Measurements from ENCODE around the gene SLC35D3.

DNA sequence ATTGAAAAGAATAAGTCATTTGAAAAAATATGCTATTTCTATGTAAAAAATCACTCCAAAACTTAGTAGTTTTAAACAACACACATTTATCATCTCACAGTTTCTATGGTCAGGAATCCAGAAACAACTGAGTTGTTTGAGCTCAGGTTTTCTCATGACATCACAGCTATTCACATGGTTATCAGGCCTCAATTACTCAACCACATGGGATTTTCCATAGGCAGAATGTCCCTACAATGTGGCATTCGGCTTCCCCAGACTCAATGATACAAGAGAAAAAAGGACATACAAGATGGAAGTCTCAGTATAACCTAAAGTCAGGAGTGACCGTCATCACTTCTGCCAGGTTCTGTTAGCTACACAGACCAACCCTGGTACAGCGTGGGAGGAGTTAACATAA, 3.4 kb upstream of the SLC35D3 start:
- no peak for TF ChIP-seq YY1 (IDR thresholded peaks at IDR 0.05; ENCODE audit: low read depth)
- TF ChIP-seq RAD21 (IDR thresholded peaks at IDR 0.05; ENCODE audit: low read depth): no peak
- TF ChIP-seq, protein P1, sequence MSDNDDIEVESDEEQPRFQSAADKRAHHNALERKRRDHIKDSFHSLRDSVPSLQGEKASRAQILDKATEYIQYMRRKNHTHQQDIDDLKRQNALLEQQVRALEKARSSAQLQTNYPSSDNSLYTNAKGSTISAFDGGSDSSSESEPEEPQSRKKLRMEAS (IDR thresholded peaks at IDR 0.05): no peak
- TF ChIP-seq NFIC (IDR thresholded peaks at IDR 0.05): no peak
- no peak for TF ChIP-seq TAF1 (IDR thresholded peaks at IDR 0.05; ENCODE audit: low read depth)
- no peak for TF ChIP-seq CEBPB (IDR thresholded peaks at IDR 0.05)
- TF ChIP-seq, protein P2, sequence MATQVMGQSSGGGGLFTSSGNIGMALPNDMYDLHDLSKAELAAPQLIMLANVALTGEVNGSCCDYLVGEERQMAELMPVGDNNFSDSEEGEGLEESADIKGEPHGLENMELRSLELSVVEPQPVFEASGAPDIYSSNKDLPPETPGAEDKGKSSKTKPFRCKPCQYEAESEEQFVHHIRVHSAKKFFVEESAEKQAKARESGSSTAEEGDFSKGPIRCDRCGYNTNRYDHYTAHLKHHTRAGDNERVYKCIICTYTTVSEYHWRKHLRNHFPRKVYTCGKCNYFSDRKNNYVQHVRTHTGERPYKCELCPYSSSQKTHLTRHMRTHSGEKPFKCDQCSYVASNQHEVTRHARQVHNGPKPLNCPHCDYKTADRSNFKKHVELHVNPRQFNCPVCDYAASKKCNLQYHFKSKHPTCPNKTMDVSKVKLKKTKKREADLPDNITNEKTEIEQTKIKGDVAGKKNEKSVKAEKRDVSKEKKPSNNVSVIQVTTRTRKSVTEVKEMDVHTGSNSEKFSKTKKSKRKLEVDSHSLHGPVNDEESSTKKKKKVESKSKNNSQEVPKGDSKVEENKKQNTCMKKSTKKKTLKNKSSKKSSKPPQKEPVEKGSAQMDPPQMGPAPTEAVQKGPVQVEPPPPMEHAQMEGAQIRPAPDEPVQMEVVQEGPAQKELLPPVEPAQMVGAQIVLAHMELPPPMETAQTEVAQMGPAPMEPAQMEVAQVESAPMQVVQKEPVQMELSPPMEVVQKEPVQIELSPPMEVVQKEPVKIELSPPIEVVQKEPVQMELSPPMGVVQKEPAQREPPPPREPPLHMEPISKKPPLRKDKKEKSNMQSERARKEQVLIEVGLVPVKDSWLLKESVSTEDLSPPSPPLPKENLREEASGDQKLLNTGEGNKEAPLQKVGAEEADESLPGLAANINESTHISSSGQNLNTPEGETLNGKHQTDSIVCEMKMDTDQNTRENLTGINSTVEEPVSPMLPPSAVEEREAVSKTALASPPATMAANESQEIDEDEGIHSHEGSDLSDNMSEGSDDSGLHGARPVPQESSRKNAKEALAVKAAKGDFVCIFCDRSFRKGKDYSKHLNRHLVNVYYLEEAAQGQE (IDR thresholded peaks at IDR 0.05; ENCODE audit: low read depth): no peak
- TF ChIP-seq, protein P3, sequence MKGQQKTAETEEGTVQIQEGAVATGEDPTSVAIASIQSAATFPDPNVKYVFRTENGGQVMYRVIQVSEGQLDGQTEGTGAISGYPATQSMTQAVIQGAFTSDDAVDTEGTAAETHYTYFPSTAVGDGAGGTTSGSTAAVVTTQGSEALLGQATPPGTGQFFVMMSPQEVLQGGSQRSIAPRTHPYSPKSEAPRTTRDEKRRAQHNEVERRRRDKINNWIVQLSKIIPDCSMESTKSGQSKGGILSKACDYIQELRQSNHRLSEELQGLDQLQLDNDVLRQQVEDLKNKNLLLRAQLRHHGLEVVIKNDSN (IDR thresholded peaks at IDR 0.05): no peak
- TF ChIP-seq EP300 (IDR thresholded peaks at IDR 0.05; ENCODE audit: borderline replicate concordance): no peak
- TF ChIP-seq TCF12 (IDR thresholded peaks at IDR 0.05; ENCODE audit: low read depth): no peak
- TF ChIP-seq EGR1 (IDR thresholded peaks at IDR 0.05): no peak
- TF ChIP-seq CREB1 (IDR thresholded peaks at IDR 0.05; ENCODE audit: low read depth): no peak

Data from Ishikawa (cell line).